Activated CD4-positive, alpha-beta T cell treated with anti-CD3 and anti-CD28 coated beads, Interleukin-2, amount 50 U/mL, for 4 hours (primary cell): Measurements from ENCODE around the gene DIAPH3.

ENCODE experiments used
- DNase-seq, 2 experiments: peaks; one replicate each; pipeline ENCODE4 v3.0.0-alpha.2; 2020

The DIAPH3 gene

GRCh38 chr13:60155978-60156377, 7.8 kb downstream of the DIAPH3 start:
- DNase-seq = no peak

GRCh38 chr13:60152904-60153303, 10.8 kb downstream of the DIAPH3 start:
- no peak for DNase-seq

- no peak for DNase-seq
These were observed 11.6 kb downstream of the DIAPH3 start for GRCh38 chr13:60152114-60152513.

GRCh38 chr13:60150538-60150937, 13.2 kb downstream of the DIAPH3 start:
- no peak for DNase-seq

GRCh38 chr13:60148918-60149317, 14.8 kb downstream of the DIAPH3 start:
- DNase-seq = no peak

GRCh38 chr13:60147361-60147760, 16.4 kb downstream of the DIAPH3 start:
- no peak for DNase-seq

GRCh38 chr13:60146471-60146870, 17.3 kb downstream of the DIAPH3 start:
- DNase-seq = no peak

GRCh38 chr13:60143775-60144174, 20.0 kb downstream of the DIAPH3 start:
- no peak for DNase-seq

GRCh38 chr13:60139272-60139671, 24.5 kb downstream of the DIAPH3 start:
- no peak for DNase-seq

- DNase-seq = no peak
These were observed 25.1 kb downstream of the DIAPH3 start for GRCh38 chr13:60138674-60139073.

- no peak for DNase-seq
These were observed 25.7 kb downstream of the DIAPH3 start for GRCh38 chr13:60137911-60138560.

- DNase-seq = no peak
These were observed 28.4 kb downstream of the DIAPH3 start for GRCh38 chr13:60135344-60135743.

- DNase-seq = no peak
These were observed 29.4 kb downstream of the DIAPH3 start for GRCh38 chr13:60134376-60134775.

- no peak for DNase-seq
These were observed 42.4 kb downstream of the DIAPH3 start for GRCh38 chr13:60121337-60121687.

- no peak for DNase-seq
These were observed 43.0 kb downstream of the DIAPH3 start for GRCh38 chr13:60120617-60121336.

GRCh38 chr13:60118696-60119400, 44.9 kb downstream of the DIAPH3 start:
- DNase-seq = no peak

GRCh38 chr13:60114499-60115028, 49.2 kb downstream of the DIAPH3 start:
- DNase-seq = no peak

GRCh38 chr13:60112771-60113170, 51.0 kb downstream of the DIAPH3 start:
- no peak for DNase-seq

GRCh38 chr13:60111691-60112090, 52.0 kb downstream of the DIAPH3 start:
- DNase-seq = no peak

GRCh38 chr13:60109285-60109684, 54.4 kb downstream of the DIAPH3 start:
- no peak for DNase-seq

GRCh38 chr13:60108589-60108988, 55.1 kb downstream of the DIAPH3 start:
- no peak for DNase-seq

GRCh38 chr13:60099631-60100420, 63.9 kb downstream of the DIAPH3 start:
- no peak for DNase-seq

- DNase-seq = no peak
These were observed 68.4 kb downstream of the DIAPH3 start for GRCh38 chr13:60095300-60095699.
